NB4 (cell line): ENCODE measurements around the gene RTP1.

Source experiments
- CTCF ChIP-seq: IDR thresholded peaks from one replicate; pipeline ENCODE4 v1.5.1; 2012; ENCODE audit warnings: low read depth, low read length
- MAX ChIP-seq: IDR thresholded peaks from 2 replicates; pipeline ENCODE4 v1.6.1; 2011; ENCODE audit warnings: low read depth, low read length
- MYC ChIP-seq: IDR thresholded peaks from 2 replicates; pipeline ENCODE4 v1.6.1; 2011; ENCODE audit warnings: low read depth, low read length
- POLR2A ChIP-seq: IDR thresholded peaks from 2 replicates; pipeline ENCODE4 v1.6.1; 2011; ENCODE audit warnings: mild to moderate bottlenecking; ENCODE audit not compliant: insufficient read length; ENCODE audit errors: extremely low read depth

GRCh38 chr3:187208159-187208558 is 10.9 kb downstream of the RTP1 start:
- no peak for TF ChIP-seq POLR2A
- no peak for TF ChIP-seq CTCF
- no peak for TF ChIP-seq MYC
- TF ChIP-seq MAX: no peak
